ENCODE measurements around the gene EXOC7.
A peak's percentile ranks its signal among the peaks of the same experiment; 100 is the strongest.
"Not testable (repeated sequence)": the region's sequence is repeated elsewhere in the genome, so short reads cannot be mapped to it uniquely, and the experiment has no call there.

EXOC7 gene

GRCh38 chr17:76072148-76072858, 31.3 kb downstream of the EXOC7 start, which contains the start of gene SRP68:
SRP68 (minus strand) TSS chr17:76072517; CDS start chr17:76072491, 26 bp downstream.
- peak; percentile 50 to 74 (median 64) for DNase-seq

GRCh38 chr17:76071531-76072147, 31.9 kb downstream of the EXOC7 start:
- no peak for DNase-seq

GRCh38 chr17:76065775-76066174, 37.8 kb downstream of the EXOC7 start:
- no peak for DNase-seq

- DNase-seq, result no peak
Measured at GRCh38 chr17:76063875-76064546, 39.6 kb downstream of the EXOC7 start.

- not testable (repeated sequence) for DNase-seq
Measured at GRCh38 chr17:76058264-76058663, 45.3 kb downstream of the EXOC7 start.

GRCh38 chr17:76056882-76057281, 46.7 kb downstream of the EXOC7 start:
- no peak for DNase-seq

- DNase-seq, result no peak
Measured at GRCh38 chr17:76054112-76054476, 49.5 kb downstream of the EXOC7 start.

GRCh38 chr17:76053246-76054111, 50.1 kb downstream of the EXOC7 start:
- DNase-seq, result no peak

- no peak for DNase-seq
Measured at GRCh38 chr17:76051561-76051960, 52.0 kb downstream of the EXOC7 start.

GRCh38 chr17:76050538-76051467, 52.8 kb downstream of the EXOC7 start:
- no peak for DNase-seq

- DNase-seq, result no peak
Measured at GRCh38 chr17:76049836-76050537, 53.6 kb downstream of the EXOC7 start.

GRCh38 chr17:76049239-76049638, 54.3 kb downstream of the EXOC7 start:
- DNase-seq, result no peak

GRCh38 chr17:76048711-76049110, 54.9 kb downstream of the EXOC7 start:
- no peak for DNase-seq

- DNase-seq, result no peak
Measured at GRCh38 chr17:76048025-76048605, 55.5 kb downstream of the EXOC7 start.

- DNase-seq, result no peak
Measured at GRCh38 chr17:76046064-76046463, 57.5 kb downstream of the EXOC7 start.

- not testable (repeated sequence) for DNase-seq
Measured at GRCh38 chr17:76044475-76045007, 59.0 kb downstream of the EXOC7 start.

- not testable (repeated sequence) for DNase-seq
Measured at GRCh38 chr17:76042868-76043267, 60.7 kb downstream of the EXOC7 start.

GRCh38 chr17:76040376-76040775, 63.2 kb downstream of the EXOC7 start:
- no peak for DNase-seq

- DNase-seq, result no peak
Measured at GRCh38 chr17:76039121-76039520, 64.5 kb downstream of the EXOC7 start.

GRCh38 chr17:76038050-76038449, 65.5 kb downstream of the EXOC7 start:
- DNase-seq, result no peak

All from activated naive CD4-positive, alpha-beta T cell (primary cell).